Sigmoid colon (tissue), 4 donors: ENCODE data around the gene TAS1R2.

Experiments
- EP300 ChIP-seq, 4 donors: sonication (generic); formaldehyde crosslinking; IDR thresholded peaks; one replicate each; pipeline ENCODE4 v1.6.1; 2017; ENCODE audit warnings: antibody characterized with exemption in 4 of 4
- POLR2A ChIP-seq, 2 donors: fragments of 450-650 bp; IDR thresholded peaks; one replicate each; pipeline ENCODE4 v1.6.1; 2016; ENCODE audit warnings: antibody characterized with exemption in 2 of 2, mild to moderate bottlenecking in 2 of 2, moderate library complexity in 2 of 2
- POLR2AphosphoS5 ChIP-seq, 4 donors: sonication (generic); formaldehyde crosslinking; IDR thresholded peaks; one replicate each; pipeline ENCODE4 v1.6.1; 2017; ENCODE audit warnings: antibody characterized with exemption in 4 of 4
- TF ChIP-seq, protein P1 (sequence below), 4 experiments: fragments of 450-650 bp in 3 of 4; fragments of 200-600 bp in 1 of 4; IDR thresholded peaks; one replicate each; pipeline ENCODE4 v1.5.1; 2016 to 2019; ENCODE audit warnings: antibody characterized with exemption in 4 of 4, mild to moderate bottlenecking in 3 of 4, moderate library complexity in 2 of 4

DNA sequence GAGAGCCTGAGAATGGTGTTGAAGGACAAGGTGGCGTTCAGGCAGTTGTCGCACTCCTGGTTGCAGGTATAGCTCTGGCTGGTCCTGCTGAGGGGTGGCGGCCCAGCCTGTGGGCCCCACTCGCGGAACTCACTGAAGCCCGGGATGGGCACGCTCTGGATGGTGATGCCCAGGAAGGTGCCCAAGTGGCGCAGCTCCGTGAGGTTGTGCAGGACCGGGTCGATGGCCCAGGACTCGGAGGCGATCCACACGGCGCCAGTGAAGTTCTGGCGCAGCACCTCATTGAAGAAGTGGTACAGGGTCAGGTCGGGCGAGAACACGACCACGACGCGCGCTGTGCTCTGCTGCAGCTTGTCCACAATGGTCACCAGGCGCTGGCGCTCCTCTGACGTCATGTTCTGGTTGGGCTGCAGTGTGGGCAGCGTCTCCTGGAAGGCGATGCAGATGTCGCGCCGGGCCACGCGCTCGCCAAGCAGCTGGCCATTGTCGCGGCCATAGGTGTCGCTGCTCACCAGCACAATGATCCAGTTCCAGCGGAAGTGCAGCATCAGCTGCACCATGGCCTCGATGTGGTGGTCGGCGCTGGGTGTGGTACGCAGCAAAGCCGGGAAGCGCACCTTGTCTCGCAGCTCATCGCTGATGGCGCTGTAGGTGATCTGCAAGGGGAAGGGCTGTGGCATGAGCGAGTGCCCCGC is 5.0 kb downstream of the TAS1R2 start:
- TF ChIP-seq, protein P1, sequence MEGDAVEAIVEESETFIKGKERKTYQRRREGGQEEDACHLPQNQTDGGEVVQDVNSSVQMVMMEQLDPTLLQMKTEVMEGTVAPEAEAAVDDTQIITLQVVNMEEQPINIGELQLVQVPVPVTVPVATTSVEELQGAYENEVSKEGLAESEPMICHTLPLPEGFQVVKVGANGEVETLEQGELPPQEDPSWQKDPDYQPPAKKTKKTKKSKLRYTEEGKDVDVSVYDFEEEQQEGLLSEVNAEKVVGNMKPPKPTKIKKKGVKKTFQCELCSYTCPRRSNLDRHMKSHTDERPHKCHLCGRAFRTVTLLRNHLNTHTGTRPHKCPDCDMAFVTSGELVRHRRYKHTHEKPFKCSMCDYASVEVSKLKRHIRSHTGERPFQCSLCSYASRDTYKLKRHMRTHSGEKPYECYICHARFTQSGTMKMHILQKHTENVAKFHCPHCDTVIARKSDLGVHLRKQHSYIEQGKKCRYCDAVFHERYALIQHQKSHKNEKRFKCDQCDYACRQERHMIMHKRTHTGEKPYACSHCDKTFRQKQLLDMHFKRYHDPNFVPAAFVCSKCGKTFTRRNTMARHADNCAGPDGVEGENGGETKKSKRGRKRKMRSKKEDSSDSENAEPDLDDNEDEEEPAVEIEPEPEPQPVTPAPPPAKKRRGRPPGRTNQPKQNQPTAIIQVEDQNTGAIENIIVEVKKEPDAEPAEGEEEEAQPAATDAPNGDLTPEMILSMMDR (IDR thresholded peaks at IDR 0.05), result no peak
- TF ChIP-seq POLR2A (IDR thresholded peaks at IDR 0.05) (no peak), POLR2AphosphoS5 (IDR thresholded peaks at IDR 0.05) (no peak), EP300 (IDR thresholded peaks at IDR 0.05) (no peak)
